Adipose tissue (tissue), 3 donors: Measurements from ENCODE around the gene C5orf15. TPM values are rescaled to one million over a fixed set of nuclear protein-coding genes. Genes with fewer than 3 reads are reported as not detected.

ENCODE experiments used
- H3K27ac ChIP-seq: one replicate; pipeline ENCODE4 v1.5.1; 2013; ENCODE audit warnings: low read depth, low read length
- WGBS, 3 donors: extraction: QIAGEN DNeasy Blood & Tissue Kit; methylation state at CpG; one replicate each; pipeline ENCODE4 v1.1.7; 2013; 5-methylcytosine and 5-hydroxymethylcytosine counted together
- polyA plus RNA-seq, 3 donors: library from polyadenylated mRNA; stranded (reverse); fragments of 200-250 nt; gene quantifications; one replicate each; pipeline ENCODE4 v1.2.3, GENCODE V29; 2013
- donor health status: healthy with polysubstance abuse.
- donor health status: Bipolar disorder and iron deficiency.
- donor health status: healthy.

C5orf15 gene
- polyA plus RNA-seq, 3 donors = 17.0 to 29.5 (median 17.7) TPM

- WGBS, 3 donors = 80 to 91% (median 90%) methylated on average over 7 of the region's 7 CpGs
- no peak overlapping the region for H3K27ac ChIP-seq
Measured at GRCh38 chr5:133917785-133918184, 50.6 kb downstream of the C5orf15 start.

GRCh38 chr5:133916914-133917313, 51.5 kb downstream of the C5orf15 start:
- H3K27ac ChIP-seq = no peak overlapping the region
- WGBS, 3 donors = 80 to 88% (median 87%) methylated on average over 6 of the region's 6 CpGs

- WGBS, 3 donors = 70 to 94% (median 78%) methylated on average over 1 of the region's 1 CpG
- no peak overlapping the region for H3K27ac ChIP-seq
Measured at GRCh38 chr5:133916479-133916878, 51.9 kb downstream of the C5orf15 start.

DNA sequence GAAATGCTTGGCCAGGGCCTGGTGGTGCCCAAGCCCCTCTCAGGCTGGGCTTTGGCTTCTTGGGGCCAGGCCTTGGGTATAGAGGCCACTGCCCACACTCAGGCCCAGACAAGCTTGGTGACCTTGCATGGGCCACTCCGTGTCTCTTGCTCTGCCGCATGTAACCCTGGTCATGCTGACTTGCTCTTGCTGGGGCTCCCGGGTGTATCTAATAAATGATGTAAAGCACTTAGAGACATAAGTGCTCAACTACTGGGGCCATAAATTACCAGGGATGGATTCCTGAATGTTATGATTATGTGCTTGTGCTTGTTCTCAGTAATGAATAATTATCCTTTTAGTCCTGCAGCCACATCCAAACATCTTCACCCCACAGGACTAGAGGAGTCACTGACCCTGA, 54.0 kb downstream of the C5orf15 start:
- WGBS, 3 donors = 65 to 91% (median 87%) methylated on average over 3 of the region's 3 CpGs
- no peak overlapping the region for H3K27ac ChIP-seq

DNA sequence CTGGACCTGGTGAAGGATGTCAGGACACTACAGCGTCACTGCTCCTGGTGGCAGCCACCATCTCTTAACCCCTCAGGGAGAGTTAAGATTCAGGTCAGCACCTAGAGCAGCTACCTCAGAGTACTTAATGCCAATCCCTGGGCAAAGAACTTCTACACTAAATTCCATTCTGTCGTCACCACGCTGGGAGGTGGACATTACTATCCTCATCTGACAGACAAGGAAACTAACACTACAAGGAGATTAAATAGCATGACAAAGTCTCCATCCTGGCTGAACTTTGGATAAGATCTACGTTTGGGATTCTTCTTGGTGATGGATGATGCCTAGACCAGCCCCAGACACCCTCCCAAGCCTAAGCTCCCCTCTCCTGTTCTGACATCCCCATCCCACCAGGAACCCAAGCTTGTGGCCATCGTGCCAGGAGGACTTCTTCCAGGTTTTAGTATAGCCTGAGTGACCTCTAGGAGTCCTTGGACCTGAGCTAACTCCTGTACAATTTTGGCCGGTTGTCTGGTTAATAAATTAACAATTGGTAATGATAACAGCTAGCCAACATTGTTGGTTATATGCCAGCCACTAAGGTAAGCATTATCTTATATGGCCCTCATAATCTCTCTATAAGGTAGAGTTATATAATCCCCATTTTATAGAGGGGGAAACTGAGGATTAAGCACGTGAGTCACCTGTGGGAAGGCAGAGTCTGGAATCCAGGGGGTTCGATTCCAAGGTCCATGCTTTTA, 54.8 kb downstream of the C5orf15 start:
- H3K27ac ChIP-seq = no peak overlapping the region
- WGBS, 3 donors = 40 to 82% (median 78%) methylated on average over 8 of the region's 8 CpGs

GRCh38 chr5:133912951-133913350, 55.5 kb downstream of the C5orf15 start:
- WGBS, 3 donors = 75 to 86% (median 84%) methylated on average over 10 of the region's 10 CpGs

DNA sequence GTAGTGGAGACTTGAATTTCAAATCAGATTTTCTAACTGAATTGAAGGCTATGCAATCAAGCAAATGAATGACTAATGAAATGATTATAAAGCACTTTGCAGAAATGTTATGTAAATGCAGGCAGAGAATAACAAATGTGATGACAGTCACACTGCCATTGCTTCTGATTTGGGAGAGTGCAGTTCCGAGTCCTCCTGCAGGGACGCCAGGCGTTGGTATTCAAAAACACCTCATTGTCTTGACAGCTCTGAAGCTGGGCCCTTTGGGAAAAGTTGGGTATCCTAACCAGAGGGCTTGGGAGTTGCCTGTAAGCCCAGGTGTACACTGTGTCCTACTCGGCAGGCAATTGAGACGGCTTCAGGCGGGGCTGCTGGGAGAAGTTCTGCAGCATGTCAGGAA, 57.9 kb downstream of the C5orf15 start:
- 76 to 87% (median 86%) methylated on average over 6 of the region's 6 CpGs for WGBS, 3 donors
- H3K27ac ChIP-seq = no peak overlapping the region

More at GRCh38 chr5:133912951-133913350, 55.5 kb downstream of the C5orf15 start:
- no peak overlapping the region for H3K27ac ChIP-seq

DNA sequence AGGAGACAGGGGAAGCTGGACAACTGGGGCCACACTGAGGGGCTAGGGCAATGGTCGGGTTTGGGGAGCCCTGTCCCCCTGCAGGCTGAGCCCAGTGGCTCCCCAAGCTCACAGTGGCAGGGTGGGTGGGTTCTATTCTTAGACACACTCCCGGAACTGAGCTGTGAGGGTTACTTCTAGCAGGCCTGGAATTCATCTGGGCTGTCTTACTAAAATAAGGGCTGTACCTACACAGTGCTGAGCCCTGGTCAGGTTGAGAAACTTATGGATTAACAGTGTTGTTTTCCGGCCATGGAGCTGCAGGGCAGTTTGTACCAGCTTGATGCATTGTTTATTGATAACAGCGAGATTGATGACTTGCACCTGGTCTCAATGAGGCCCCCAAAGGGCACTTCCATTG, 58.8 kb downstream of the C5orf15 start:
- H3K27ac ChIP-seq = no peak overlapping the region
- WGBS, 3 donors = 86 to 94% (median 93%) methylated on average over 4 of the region's 4 CpGs

DNA sequence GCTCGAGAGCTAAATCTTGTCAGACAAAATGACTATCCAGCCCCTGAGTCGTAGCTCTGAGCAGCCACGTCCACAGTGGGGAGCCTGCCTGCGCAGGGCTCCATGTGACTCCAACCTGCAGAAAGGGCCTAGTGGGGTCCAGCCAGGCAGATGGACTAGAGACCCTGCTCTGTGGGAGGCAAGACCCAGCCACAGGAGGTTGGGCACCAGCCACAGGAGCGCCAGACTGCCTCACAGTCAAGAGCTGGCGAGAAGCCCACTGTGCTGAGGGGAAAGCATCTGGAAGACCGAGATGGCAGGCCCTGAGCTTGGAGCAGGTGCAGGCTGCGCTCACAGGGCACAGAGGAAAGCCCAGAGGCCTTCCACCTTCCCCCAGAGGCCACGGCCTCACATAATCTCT, 61.4 kb downstream of the C5orf15 start:
- H3K27ac ChIP-seq = no peak overlapping the region
- 69 to 86% (median 77%) methylated on average over 9 of the region's 9 CpGs for WGBS, 3 donors

DNA sequence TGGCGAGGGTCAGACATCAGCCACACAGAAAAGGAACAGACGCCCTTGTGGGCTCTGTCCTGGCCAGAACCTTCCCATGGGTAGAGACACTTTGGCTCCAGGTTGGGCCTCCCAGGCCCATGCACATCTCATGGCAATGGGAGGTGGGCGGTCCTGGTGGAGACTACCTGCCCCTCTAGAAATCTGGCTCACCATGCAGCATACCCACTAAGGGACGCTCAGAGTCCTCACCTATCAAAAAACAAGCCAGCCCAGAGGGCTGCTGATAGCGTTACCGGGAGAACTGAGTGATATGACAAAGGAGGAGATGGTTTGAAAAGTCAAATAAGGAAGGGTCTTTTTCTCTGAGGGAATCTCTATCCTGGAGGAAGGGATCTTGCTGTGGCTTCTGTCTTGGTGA, 62.1 kb downstream of the C5orf15 start:
- WGBS, 3 donors = 81 to 87% (median 85%) methylated on average over 6 of the region's 6 CpGs
- no peak overlapping the region for H3K27ac ChIP-seq

Other genes starting within 250 kb of the C5orf15 start
- 100 to 1,000 TPM in 2 of 3 donors, 10 to 100 TPM in 1; 69.3 to 134 (median 121) TPM for gene VDAC1, start 36.4 kb upstream of the C5orf15 start, polyA plus RNA-seq
- gene TCF7, start 146.1 kb upstream of the C5orf15 start, polyA plus RNA-seq = 1 to 10 TPM; 1.7 to 4.7 (median 4.1) TPM
- gene SKP1, start 208.3 kb upstream of the C5orf15 start, polyA plus RNA-seq = 100 to 1,000 TPM; 234 to 627 (median 537) TPM